Coronary artery (tissue), 2 donors: Measurements from ENCODE around the gene IKZF1.

ENCODE experiments used
- DNase-seq: peaks from one replicate; pipeline ENCODE4 v3.0.0-alpha.2; 2017; ENCODE audit warnings: low spot score
- H3K27ac ChIP-seq, 2 donors: fragments of 200-600 bp; sonication (generic); one replicate each; pipeline ENCODE4 v1.5.1; 2016 to 2019
- H3K4me3 ChIP-seq: fragments of 200-600 bp; sonication (generic); 2 replicates; pipeline ENCODE4 v1.5.1; 2016; ENCODE audit warnings: mild to moderate bottlenecking, moderate library complexity
- TF ChIP-seq, protein P1 (sequence below): fragments of 200-600 bp; sonication (generic); IDR thresholded peaks from one replicate; pipeline ENCODE4 v1.5.1; 2019; ENCODE audit warnings: antibody characterized with exemption

IKZF1 gene

DNA sequence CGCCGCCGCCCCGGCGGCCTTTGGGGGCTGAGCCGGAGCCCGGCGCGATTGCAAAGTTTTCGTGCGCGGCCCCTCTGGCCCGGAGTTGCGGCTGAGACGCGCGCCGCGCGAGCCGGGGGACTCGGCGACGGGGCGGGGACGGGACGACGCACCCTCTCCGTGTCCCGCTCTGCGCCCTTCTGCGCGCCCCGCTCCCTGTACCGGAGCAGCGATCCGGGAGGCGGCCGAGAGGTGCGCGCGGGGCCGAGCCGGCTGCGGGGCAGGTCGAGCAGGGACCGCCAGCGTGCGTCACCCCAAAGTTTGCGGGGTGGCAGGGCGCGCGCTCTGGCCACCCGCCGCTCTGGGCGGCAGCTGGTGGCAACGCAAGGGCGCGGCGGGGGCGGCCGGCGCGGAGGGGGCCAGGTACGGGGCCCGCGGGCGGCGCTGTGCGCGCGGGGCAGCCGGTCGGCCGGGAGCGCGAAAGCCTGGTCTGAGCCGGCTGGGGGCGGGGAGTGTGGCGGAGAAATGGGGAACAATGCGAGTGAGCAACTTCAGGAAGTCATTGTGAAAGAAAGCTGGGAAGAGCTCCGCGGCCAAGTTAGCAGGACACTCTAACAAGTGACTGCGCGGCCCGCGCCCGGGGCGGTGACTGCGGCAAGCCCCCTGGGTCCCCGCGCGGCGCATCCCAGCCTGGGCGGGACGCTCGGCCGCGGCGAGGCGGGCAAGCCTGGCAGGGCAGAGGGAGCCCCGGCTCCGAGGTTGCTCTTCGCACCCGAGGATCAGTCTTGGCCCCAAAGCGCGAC lies at the start of gene IKZF1:
IKZF1 (plus strand) TSS at position 588 of the 782 bp plus-strand sequence. CDS start 14,346 bp downstream, outside the sequence.
- H3K27ac ChIP-seq: peak within 1 kb of the TSS in 1 of 2 donors; percentile 69
- no peak for DNase-seq
- TF ChIP-seq, protein P1, sequence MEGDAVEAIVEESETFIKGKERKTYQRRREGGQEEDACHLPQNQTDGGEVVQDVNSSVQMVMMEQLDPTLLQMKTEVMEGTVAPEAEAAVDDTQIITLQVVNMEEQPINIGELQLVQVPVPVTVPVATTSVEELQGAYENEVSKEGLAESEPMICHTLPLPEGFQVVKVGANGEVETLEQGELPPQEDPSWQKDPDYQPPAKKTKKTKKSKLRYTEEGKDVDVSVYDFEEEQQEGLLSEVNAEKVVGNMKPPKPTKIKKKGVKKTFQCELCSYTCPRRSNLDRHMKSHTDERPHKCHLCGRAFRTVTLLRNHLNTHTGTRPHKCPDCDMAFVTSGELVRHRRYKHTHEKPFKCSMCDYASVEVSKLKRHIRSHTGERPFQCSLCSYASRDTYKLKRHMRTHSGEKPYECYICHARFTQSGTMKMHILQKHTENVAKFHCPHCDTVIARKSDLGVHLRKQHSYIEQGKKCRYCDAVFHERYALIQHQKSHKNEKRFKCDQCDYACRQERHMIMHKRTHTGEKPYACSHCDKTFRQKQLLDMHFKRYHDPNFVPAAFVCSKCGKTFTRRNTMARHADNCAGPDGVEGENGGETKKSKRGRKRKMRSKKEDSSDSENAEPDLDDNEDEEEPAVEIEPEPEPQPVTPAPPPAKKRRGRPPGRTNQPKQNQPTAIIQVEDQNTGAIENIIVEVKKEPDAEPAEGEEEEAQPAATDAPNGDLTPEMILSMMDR: no peak
- H3K4me3 ChIP-seq: peak within 1 kb of the TSS; percentile 66

DNA sequence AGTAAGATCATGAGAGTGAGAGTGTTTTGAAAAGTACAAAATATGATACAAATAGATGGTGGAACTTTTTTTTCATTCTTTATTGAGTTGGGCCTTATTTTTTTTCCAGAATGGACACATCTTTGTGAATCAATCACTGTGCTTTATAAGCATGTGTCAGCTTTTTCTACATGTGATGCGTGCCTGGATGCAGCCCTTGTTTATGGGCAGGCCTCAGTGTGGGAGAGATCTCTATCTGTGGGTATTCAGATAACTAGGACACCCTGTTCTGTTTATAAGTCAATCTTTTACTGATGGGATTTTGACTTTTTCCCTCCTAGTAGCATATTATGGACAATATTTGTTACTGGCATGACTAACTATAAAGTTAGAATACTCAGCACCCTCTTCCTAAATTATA lies 42.9 kb upstream of the IKZF1 start:
- Histone ChIP-seq H3K4me3 (no peak overlapping the region), H3K27ac (no peak overlapping the region)
- TF ChIP-seq, protein P1: no peak
- no peak for DNase-seq

DNA sequence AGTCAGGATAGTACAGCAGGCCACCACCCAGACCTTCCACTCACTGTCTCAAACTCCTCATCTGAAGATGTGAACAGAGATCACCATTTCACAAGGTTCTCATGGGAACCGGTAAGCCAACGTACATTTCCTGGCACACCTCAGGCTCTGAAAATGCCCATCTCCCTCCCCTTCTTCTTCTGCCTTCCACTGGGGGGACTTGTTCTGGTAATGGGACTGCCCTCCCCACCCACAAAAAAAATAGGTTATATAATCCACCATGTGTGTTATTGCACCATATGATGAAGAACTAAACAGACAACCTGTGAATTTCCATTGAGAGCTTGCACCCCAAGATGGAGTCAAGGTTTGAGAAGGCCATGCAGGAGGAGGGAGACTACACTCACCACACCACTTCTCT lies 42.1 kb upstream of the IKZF1 start:
- Histone ChIP-seq H3K4me3 (no peak overlapping the region), H3K27ac (no peak overlapping the region)
- TF ChIP-seq, protein P1: no peak
- no peak for DNase-seq

DNA sequence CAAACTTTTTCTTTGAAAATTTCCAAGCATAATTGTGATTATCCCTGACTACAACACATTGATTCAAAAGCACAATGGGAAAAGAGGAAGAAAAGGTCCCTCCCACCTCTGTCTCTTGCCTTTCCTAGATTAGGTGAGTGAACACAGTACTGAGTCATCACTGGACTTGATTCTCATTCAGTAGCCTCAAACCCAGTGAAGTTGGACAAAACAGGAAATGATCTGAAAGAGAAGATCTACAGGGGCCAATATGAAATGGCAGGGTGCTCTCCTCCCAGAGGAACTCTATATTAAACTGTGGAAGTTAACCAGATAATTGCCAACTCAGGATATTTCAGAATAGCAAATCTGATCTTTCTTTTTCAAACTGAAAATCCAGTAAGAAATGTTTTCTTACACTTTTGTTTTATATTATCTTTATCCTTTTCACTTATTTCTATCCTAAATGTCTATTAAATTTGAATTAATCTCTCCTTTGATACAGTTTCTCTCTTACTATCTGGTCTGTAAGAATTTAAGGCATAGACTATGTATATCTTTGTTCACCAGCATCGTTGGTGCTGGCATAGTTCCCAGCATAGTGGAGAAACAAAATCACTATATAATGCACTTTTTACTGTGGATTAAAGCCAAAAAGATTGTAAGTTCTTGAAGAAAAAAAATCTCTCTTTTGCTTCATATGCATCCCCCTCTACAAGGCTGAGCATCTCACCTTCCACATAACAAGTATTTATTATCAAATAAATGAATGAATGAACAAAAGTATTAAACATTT lies 41.4 kb upstream of the IKZF1 start:
- TF ChIP-seq, protein P1: no peak
- H3K27ac ChIP-seq: no peak overlapping the region
- no peak for DNase-seq
- no peak overlapping the region for H3K4me3 ChIP-seq

DNA sequence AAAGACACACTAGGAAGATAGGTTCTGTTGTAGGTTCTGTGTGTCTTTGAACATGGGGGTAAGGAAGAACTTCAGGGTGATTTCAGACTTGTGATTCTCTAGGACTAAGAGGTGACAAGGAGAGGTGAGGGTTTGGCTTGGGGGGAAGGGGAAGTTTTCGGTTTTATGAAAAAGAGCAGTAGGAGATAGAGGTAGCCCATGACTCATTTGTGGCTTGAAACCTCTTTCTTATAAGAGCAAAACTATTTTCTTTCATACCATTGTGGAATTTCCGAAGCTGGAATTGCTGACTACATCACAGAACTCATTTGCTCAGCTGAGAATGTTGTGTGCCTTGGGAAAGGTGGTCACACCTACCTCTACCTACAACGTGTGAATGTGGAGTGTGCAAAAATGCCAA lies 39.6 kb upstream of the IKZF1 start:
- no peak overlapping the region for H3K27ac ChIP-seq
- DNase-seq: no peak
- TF ChIP-seq, protein P1: no peak
- H3K4me3 ChIP-seq: no peak overlapping the region

DNA sequence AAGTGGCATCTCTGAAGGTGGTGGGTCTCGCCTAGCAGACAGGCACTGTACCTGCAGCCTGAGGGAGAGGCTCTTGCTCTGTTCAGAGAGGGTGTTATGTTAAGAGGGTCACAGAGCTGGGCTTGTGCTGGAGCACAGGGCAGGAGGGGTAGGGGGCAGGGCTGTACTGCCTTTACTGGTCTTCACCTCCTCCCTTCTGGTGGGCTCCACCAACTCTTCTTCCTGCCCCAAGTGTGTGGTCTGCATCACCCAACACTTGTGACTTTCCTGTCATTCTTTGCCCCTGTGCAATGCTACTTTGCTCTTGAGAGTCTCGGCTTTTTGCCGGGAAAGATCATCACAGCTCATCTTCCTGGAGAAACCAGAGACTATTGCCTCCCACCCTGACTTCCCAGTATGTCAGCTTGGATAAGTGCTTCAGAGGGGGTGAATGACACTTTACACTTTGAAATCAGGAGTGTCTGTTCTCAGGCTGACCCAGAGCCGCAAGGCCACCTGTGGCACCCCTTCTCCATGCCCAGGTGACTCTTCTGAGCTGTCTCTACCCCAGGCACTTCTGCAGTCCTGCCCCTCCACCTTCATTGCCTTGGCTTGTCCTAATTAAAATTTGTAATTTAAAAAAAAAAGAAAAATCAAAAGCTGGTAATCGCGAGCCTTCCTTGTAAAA lies 38.4 kb upstream of the IKZF1 start:
- TF ChIP-seq, protein P1: no peak
- DNase-seq: no peak
- no peak overlapping the region for H3K4me3 ChIP-seq
- no peak overlapping the region for H3K27ac ChIP-seq
